Esophagus muscularis mucosa (tissue), 4 donors: ENCODE measurements around the gene ABCC1.

ENCODE experiments used
- CTCF ChIP-seq, 3 experiments: fragments of 200-600 bp in 2 of 3; fragments of 450-650 bp in 1 of 3; sonication (generic) in 2 of 3; IDR thresholded peaks; one replicate each; pipeline ENCODE4 v1.5.1; 2017 to 2019; ENCODE audit warnings: antibody characterized with exemption in 3 of 3, mild to moderate bottlenecking in 2 of 3, moderate library complexity in 1 of 3
- EP300 ChIP-seq: sonication (generic); formaldehyde crosslinking; IDR thresholded peaks from one replicate; pipeline ENCODE4 v1.6.1; 2017; ENCODE audit warnings: antibody characterized with exemption
- POLR2AphosphoS5 ChIP-seq, 2 donors: sonication (generic); formaldehyde crosslinking; IDR thresholded peaks; one replicate each; pipeline ENCODE4 v1.6.1; 2017; ENCODE audit warnings: antibody characterized with exemption in 2 of 2

- TF ChIP-seq POLR2AphosphoS5 (IDR thresholded peaks at IDR 0.05) (no peak), CTCF (IDR thresholded peaks at IDR 0.05) (no peak), EP300 (no peak)
Measured at GRCh38 chr16:16189842-16190241, 240.4 kb downstream of the ABCC1 start.
